Suprapubic skin (tissue), 4 donors: ENCODE results near the gene BPIFB4.

Source experiments
- CTCF ChIP-seq, 2 donors: fragments of 200-600 bp in 1 of 2; fragments of 450-650 bp in 1 of 2; sonication (generic) in 1 of 2; IDR thresholded peaks; one replicate each; pipeline ENCODE4 v1.5.1; 2016 to 2019; ENCODE audit warnings: antibody characterized with exemption in 2 of 2, mild to moderate bottlenecking in 1 of 2, moderate library complexity in 1 of 2
- POLR2A ChIP-seq, 2 donors: fragments of 450-650 bp; IDR thresholded peaks; one replicate each; pipeline ENCODE4 v1.6.1; 2017; ENCODE audit warnings: antibody characterized with exemption in 2 of 2, mild to moderate bottlenecking in 2 of 2, moderate library complexity in 2 of 2
- POLR2AphosphoS5 ChIP-seq, 3 donors: sonication (generic); formaldehyde crosslinking; IDR thresholded peaks; one replicate each; pipeline ENCODE4 v1.6.1; 2017; ENCODE audit warnings: antibody characterized with exemption in 3 of 3

DNA sequence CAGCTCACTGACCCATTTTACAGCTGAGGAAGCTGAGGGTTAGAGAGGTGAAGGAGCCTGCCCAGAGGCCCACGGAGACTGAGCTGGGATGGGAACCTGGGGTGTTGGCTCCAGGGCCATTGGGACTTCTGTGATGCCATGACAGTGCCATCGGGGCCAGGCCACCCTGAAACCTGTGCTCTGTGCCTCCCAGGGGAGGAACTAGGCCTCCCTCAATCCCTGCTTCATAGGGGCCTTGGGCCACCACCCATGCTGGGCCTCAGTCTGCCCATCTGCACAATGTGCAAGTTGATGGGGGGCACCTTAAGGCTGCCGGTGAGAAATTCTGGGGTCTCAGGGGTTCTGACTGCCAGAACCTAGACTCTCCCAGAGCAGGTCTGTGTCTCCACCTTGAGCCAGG lies 24.9 kb downstream of the BPIFB4 start:
- no peak for TF ChIP-seq CTCF (IDR thresholded peaks at IDR 0.05)
- no peak for TF ChIP-seq POLR2A (IDR thresholded peaks at IDR 0.05)
- no peak for TF ChIP-seq POLR2AphosphoS5 (IDR thresholded peaks at IDR 0.05)
